NCI-H748 treated with DMSO at 0.1 percent for 48 hours (cell line): ENCODE results near the gene POP4.

Source experiments
- DNase-seq: peaks from one replicate; lab custom pipeline; 2025; lab: John Stamatoyannopoulos, UW

Gene POP4

DNA sequence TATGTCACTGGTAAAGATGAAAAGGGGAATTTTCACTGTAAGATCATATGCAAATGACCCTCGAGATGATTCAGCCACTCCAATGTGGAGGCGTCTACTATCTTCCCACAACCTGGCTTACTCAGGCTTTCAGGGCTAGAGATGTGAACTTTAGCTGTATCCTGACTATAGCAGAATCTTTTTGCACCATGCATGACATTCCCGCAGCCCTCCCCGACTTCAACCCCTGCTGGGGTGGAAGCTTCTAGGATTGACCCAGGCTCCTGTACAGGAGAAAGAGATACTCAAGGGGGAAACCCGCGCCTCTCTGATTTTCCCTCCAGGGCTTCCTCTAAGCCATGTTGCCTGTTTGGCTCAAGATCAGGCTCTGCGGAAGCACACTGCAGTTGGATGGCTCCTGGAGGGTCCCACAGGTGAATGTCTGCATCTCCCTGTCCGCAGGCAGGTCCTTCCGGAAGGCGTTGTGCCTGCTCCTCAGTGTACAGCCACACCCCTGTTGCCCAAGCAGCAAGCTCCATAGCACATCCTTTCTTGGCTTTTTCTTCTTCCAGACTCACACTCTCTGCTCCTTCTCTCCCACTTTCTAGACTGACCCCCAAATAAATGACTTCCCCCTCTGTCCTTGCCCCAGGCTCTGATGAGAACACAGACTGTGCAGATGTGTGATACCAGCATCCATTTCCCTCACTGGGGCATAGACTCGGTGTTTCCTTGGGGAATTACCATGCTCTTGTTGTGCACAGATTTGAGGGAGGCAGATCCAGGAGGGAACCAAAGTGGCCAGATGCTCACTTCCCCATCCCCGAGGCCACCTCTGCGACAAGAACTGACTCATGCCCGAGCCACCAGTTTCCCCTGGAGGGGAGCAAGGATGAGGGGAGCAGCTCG, 29.1 kb upstream of the POP4 start:
- no peak for DNase-seq

DNA sequence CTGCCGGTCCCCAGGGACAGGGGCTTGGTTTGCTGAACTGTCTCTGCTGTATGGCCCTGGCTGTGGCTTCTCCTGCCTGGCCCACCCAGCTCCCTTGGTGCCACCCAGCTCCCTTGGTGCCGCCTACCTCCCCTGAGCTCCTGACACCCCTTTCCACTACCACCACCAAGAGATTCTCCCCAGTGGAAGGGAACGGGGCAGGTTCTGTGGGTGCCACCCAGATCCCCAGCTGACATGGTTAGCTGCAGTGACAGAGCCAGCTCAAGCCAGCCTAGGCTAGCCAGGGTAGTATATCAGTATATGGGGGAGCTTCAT, 28.5 kb upstream of the POP4 start:
- DNase-seq: no peak

DNA sequence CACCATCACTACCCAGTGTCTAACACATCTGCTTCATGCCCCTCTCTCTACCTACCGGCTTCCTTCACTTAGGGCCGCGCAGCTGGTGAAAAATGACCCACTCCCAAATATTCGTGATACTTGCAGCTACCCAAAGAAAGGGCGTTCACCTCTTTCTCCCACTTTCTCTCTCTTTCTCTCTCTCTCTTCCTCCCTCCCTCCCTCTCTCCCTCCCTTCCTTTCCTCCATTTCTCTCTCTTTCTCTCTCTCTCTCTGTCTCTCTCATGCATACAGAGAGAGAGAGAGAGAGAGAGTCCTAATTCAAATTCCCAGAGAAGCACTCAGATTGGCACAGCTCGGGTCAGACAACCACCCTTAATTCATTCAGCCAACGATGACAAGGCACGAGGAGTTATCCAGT, 27.7 kb upstream of the POP4 start:
- no peak for DNase-seq

DNA sequence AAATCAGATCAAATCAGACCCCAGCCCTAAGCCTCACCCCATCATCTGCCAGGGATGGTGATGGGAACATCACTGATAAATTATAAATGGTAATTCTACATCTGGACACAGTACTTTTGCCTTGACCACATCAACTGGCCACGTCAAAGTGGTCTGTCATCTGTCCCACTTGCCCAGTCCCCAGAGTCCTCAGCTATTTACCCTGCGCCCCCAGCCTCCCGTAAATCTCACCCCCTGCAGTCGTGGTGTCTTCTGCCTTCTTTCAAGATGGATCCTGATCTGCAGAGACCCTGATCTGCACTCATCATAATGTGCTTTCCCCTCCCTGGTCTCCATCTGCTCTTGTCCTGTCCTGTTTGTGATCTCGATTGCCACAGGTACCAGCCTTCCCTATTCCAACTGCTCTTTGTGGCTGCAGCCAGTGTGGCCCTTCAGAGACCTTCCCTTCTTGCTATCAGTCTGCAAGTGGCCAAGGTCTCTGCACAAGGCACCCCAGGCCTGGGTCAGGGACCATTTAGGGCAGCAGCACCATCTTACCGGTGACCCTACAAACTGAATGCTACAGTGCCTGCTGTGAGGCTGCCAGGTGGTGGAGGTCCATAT, 26.7 kb upstream of the POP4 start:
- DNase-seq: no peak

DNA sequence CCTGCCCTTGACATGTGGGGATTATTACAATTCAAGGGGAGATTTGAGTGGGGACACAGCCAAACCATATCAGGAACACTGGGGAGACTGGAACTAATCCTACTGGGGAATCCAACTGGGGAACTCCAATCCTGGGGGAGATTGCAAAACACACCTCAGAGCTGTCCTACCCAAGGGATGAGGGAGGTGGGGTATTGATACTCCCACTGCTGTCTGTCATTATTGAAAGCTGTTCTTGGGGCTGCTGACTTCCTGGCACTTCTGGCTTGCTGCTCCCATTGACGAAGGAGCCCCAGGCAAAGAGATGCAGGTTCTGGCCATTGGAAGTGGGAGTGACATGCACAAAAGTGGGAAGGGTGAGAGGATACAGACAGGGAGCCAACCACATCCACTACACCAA, 24.7 kb upstream of the POP4 start:
- DNase-seq: no peak

DNA sequence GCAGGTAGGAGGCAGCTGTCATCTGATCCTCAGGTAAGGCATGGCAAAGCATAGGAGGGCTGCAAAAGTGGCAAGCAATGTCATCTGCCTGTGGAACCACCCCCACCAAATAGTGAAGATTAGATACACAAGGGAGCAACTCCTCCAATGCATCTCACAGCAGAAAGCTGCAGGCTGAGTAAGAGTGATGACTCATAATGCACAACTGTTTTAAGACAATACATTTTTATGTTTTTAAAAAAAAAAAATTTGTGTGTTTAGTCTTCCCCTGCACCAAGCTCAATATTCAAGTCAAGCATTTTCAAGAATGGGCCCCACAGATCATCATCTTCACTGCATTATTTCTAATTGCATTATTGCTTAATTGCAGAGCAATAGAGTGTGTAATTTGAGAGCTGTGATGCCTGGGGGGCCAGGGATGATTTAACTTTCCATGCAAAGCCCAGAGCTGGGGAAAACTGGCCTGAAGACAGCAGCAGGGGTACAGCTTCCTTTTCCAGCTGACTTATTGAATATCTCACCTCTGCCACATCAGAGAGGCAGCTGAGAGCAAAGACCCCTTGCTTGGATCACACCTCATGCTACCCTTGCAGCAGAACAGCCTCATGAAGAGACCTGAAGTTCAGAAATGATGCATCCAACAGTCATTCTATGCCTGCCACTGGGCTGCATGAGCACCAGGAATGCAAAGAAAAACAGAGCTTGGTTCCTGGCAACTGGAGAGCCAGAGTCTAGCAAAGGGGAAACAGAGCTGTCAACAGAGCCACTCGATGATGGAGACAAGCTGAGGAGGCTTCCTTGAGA, 22.7 kb upstream of the POP4 start:
- no peak for DNase-seq

DNA sequence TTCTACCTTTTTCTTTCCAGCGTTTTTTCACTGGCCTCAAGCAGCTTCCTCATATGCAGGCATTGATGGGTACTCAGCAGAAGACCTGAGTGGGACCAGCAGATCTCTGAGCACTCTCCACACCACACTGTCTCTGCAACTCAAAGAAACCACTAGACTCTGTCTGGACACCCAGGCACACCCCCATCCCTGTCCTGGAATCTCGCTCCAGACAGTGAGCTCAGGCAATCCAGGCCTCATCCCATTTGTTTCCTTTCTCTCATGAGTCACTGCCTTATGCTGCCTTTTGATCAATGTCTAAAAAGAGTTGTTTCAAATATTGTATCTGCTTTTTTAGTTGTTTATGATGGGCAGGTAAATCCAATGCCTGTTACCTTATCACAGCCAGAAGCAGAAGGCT, 19.7 kb upstream of the POP4 start:
- DNase-seq: no peak

DNA sequence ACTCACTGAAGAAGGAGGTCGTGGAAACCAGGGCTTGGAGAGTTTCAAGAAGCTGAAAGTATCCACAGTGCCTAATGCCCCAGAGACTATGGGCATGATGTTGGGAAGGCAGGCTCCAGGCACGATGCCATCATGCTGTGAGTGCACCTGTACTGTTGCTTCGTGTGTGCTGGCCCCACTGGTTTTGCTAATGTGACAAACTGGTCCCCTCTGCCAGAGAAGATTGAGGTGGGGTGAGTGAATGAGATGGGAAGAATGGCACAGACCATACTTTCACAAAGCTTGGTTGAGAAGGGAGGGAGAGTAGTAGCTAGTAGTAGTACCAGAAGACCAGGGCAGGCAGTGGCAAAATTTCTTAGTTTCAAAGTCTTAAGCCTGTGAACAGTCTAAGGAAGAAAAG, 19.0 kb upstream of the POP4 start:
- DNase-seq: no peak

DNA sequence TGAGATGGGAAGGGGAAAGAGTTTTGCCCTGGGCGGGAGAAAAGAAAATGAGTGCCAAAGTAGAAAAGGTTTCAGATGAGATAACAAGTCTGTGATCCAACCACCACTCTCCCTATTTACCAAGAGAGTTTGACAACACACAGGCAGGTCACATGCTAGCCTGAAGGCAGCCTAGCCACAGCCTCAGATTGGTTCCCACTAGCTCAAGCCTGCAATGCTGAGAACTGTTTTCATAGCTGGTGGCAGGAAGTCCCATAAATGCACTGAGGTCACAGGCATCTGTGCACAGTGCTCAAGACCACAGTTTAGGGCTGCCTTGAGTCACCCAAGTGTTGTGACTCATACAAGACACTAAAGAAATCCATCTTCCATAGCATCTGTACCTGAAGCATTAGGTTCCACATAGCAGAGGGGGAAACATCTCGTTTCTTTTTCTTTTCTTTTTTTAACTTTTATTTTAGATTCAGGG, 18.5 kb upstream of the POP4 start:
- no peak for DNase-seq

DNA sequence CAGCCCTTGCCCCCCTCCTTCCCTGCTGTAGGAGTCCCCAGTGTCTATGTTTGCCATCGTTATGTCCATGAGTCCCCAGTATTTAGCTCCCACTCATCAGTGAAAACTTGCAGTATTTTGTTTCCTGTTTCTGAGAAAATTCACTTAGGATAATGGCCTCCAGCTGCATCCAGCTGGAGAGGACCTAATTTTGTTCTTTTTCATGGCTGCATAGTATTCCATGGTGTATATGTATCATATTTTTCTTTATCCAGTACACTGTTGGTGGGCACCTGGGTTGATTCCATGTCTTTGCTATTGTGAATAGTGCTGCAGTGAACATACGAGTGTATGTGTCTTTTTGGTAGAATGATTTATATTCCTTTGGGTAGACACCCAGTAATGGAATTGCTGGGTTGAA, 18.0 kb upstream of the POP4 start:
- no peak for DNase-seq

DNA sequence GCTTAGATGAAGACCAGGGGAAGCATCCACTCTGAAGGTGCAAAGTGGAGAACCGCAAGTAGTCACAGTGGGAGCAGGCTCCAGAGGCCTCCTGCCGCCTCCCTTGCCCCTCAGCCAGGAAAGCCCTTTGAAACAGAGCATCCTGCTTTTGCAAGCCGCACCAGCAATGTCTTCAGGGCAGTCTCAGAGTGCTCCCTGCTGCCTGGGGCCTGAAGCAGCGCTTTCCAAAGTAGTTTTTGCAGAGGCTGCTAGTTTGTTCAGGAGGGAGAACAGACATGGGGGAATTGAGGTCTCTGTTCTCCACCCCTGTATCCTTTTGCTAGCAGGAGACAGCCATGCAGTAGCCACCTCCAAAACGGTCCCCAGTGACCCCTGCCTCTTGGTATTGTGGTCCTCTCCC, 15.8 kb upstream of the POP4 start:
- DNase-seq: no peak

DNA sequence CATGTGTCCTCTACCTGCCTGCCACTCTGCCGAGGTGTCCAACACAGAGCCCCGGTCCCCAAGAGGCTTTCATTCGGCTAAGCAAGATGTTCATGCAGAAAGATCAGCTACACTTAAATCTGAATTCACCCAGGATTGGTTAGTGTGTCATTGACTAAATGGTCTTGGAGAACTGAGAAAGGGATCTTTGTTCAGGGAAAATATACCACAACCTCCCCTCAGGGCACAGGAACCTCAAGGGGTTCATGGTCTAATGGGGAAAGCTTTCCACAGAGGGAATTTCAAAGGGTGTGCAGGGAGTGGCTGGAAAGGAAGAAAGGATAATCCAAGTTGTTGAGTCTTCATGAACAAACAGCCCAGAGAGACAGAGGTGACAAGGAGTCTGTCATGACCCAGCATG, 14.4 kb upstream of the POP4 start:
- no peak for DNase-seq

DNA sequence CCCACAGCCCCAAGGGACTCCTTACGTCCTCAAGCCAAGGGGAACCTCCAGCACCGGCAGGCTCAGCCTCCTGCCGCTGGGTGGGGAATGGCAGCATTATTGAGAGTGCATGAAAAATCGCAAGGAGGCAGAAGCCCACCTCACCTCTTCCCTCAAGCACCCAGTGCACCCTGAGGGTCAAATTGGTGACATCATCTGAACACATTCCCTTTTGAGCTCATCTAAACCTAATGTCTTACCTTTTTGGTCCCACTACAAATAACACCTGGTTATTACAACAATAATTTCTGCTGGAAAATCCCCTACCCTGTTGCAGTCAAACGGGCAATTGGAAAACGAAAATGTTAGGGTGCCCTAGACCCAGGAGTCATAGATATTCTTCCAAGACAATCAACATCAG, 12.2 kb upstream of the POP4 start:
- DNase-seq: no peak

DNA sequence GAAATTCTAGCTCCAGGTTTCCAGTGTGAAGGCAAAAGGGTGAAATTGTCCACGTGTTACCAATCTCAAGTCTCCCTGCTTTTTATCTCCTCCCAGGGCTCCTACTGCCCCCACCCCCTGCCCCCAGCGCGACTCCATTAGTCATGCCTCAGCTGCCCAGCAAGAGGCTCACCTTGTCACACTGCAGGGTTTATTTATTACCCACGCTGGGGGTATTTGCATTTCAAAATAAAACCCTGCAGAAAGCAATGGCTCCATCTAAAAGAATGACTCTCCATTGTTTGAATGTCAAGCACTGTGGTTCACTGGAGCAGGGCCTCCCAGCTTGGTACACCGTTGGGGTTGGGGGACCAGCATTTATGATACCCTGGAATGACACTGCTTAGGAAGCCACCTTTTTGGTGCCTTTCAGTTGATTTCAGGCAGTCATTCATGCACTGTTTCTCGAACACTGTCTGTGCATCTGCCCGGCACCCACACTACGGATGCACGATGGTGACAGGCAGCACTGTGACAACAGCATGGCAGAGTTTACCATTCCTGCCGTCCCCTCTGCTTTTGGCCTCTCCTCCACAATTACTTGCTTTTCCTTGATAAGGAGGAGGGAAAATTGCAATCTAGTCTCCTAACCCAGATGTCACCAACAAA, 9.9 kb upstream of the POP4 start:
- no peak for DNase-seq

DNA sequence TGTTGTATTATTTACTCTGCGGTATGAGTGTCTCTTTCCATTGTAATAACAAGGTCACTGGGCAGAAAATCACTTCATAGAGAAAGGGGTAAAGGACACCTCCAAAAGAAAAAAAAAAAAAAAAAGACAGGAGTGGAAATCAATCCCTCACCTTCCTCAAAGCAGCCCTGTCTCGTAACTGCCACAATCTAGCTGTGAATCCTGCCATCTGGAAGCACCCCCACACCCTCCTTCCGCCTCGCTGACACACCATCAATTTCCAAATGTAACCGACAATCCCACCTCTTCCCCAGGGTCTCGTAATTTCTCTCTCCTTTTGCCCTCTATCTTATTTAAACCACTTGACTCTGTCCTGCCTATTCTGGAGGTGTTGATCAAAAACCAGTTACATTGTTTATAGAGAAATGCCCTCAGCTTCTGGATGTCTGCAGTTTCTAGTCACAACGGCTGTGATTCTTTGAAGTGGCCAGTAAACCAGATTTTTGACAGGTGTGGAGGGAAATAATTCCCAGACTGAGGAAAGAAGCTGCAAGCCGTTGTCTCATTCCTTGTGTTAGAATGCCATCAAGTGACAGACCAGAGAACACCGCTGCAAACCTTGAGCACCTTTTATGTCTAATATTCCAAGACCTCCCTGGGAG, 9.1 kb upstream of the POP4 start:
- peak; percentile 22 for DNase-seq

DNA sequence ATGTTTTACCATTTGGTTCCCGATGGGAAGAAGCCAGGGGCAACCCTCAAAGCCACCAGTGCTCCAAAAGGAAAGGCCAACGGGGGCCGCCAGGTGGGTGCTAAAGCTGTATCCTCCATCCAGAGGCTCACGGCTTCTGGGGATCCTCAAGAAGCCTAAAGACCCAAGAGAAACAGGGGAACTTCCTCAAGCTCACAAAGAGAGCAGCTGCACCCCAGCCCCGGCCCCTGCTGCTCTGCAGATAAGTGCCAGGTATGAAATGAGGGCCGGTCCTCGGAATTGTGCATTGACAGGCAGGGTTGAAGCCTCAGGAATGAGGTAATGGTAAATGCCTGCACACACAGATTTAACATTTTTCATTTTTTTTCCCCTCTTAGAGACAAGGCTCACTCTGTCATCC, 8.0 kb upstream of the POP4 start:
- no peak for DNase-seq

DNA sequence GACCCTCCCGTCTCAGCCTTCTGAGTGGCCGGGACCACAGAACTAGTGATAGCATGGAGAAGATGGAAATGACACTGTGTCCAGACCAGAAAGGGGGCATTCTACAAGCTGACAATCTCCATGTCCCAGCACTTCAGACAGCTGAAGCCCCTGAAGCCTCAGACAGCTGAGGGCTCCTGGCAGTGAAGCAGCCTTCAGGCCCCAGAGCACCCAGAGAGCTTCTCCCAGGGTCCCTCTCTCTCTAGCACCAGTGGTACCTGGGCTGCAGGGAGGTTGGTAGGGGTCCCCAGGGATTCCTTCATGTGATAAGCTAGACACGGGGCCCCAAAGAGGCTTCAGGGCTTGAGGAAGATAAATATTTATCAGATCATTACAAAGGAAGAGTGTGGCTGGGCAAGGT, 7.6 kb upstream of the POP4 start:
- no peak for DNase-seq

DNA sequence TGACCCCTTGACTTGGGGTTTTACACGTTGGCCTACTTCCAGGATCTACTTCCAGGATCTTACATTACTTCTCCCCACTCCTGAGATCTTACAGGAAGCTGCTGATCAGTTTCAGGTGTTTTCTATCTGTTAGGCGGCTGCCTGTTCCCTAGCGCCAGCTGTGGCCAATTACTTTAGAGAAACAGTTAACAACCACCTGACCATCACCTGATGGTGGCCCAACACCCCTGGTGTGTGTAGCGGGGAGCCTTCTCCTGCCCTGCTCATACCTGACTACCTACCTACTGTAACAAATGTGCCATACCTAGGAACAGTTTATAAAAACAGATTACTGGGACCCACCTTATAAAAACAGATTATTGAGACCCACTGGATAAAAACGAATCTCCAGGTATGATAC, 2.8 kb upstream of the POP4 start:
- DNase-seq: no peak

DNA sequence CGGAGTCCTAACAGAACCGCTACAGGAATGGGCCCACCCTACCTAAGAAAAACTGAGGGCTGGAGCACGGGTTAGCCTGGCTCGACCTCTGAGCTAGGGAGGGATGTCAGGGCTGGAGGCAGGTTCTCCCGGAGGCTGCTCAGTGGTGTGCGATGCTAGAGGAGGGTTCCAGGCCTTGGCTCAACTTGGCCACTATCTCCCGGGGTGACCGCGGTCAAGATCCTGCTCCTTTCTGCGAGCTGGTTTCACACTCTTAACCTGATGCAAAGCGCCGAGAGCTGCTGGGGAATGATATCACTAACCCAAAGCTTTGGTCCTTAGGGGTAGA, 301 bp downstream of the POP4 start:
- peak; percentile 41 for DNase-seq

DNA sequence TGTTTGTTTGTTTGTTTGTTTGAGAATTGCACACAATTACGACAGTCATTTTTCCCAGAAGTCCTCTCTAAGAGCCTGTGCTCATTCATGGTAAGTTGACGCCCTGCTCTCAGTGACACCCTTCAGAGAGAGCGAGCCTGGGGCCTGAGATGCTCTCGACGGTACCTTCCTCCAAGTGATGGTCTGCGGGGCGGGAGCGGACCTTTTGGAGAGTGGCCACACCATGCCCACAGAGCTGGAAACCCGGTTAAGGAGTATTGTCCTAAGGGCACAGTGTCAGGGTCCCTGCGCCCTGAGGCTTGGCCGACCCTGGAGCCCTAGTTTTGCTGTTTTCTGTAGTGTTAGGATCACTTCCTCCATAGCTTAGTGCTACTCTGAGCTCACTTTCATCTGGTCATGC, 3.6 kb downstream of the POP4 start:
- DNase-seq: no peak

DNA sequence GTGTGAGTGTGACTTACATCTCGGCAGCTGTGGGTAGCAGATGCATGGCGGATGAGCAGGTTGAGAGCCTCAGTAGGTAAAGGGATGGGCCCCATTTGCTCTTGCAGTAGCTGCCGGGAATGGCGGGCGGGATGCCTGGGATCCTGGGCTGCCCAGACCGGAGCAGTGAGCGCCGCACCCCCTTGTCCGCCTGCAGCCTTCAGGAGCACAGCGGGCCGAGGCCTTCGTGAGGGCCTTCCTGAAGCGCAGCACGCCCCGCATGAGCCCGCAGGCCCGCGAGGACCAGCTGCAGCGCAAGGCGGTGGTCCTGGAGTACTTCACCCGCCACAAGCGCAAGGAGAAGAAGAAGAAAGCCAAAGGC, 4.1 kb downstream of the POP4 start:
- DNase-seq: no peak

DNA sequence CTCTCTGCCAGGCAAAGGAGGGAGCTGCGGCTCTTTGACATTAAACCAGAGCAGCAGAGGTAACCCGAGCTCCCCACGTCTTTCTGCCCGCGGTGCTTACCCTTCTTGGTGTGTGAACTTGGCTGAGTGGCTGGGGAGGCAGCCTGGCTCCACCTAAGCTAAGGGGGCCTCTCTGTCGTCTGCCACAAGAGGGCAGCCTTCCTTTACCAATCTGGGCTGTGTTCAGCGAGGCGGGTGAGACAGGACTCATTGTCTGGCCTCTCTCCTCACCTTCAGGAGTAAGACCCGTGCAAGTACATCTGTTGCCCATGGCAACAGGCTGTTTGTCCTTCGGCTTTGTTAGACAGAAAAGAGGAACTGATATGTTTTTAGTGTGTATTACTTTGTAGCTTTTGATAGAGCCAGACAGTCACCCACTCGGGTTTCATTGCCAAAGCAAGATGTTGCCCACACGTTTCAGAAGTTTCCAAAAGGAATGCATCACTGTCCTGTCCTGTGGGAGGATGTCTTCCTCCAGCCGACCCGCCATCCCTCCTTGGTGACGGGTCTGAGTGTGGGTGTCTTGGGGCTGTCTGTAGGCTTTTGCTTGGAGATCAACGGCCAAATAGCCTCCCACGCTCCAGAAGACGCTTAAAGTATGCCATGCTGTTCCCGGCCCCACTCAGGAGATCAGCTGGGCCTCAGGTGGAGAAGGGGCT, 4.6 kb downstream of the POP4 start:
- peak; percentile 55 for DNase-seq
